ENCODE results near the gene ZNF311. TPM values are rescaled to one million over a fixed set of nuclear protein-coding genes. Genes with fewer than 3 reads are reported as not detected.

Gene ZNF311
- total and polyA plus RNA-seq, 9 of the 15 experiments (the other 6 are each of a cell fraction or from before 2014, with no cell fraction given), result 5.1 to 10.0 (median 7.5) TPM

GRCh38 chr6:28982476-28983266 lies 22.4 kb downstream of the ZNF311 start (continued):
- TF ChIP-seq CREB3L1 (IDR thresholded peaks at IDR 0.05; ENCODE audit: borderline replicate concordance, low read depth) (no peak), MAZ (CRISPR knock-in tag; conservative IDR thresholded peaks at IDR 0.05 in 1 of 2, IDR thresholded peaks at IDR 0.05 in 1 of 2) (no peak), RAD21 (CRISPR knock-in tag; conservative IDR thresholded peaks at IDR 0.05 in 1 of 2, IDR thresholded peaks at IDR 0.05 in 1 of 2) (peak; percentile 2 to 16; a peak in 2 of 4 replicates), SP2 (IDR thresholded peaks at IDR 0.05; ENCODE audit: extremely low read depth, low read depth, low read length, poor library complexity, severe bottlenecking) (no peak), ESRRA (IDR thresholded peaks at IDR 0.05; ENCODE audit: borderline replicate concordance, low read depth) (0 out of 2 replicates have a peak, but pooled peaks have one; percentile 13), ZBTB12 (CRISPR knock-in tag; IDR thresholded peaks at IDR 0.05) (no peak), ZNF444 (CRISPR knock-in tag; IDR thresholded peaks at IDR 0.05) (no peak), PRDM10 (IDR thresholded peaks at IDR 0.05; ENCODE audit: partially characterized antibody) (no peak), ZC3H11A (IDR thresholded peaks at IDR 0.05; ENCODE audit: low read depth, low read length) (no peak), ZNF830 (CRISPR knock-in tag; IDR thresholded peaks at IDR 0.05) (no peak), SMARCA4 (IDR thresholded peaks at IDR 0.05) (0 out of 2 replicates have a peak, but pooled peaks have one; percentile 5), ZNF212 (CRISPR knock-in tag; IDR thresholded peaks at IDR 0.05) (no peak; the same call in 1 of the 2 replicates), PCBP2 (IDR thresholded peaks at IDR 0.05; ENCODE audit: low read depth, low read length, poor library complexity, severe bottlenecking) (no peak), RFX7 (CRISPR knock-in tag; IDR thresholded peaks at IDR 0.05) (peak; percentile 62; the same call in 1 of the 2 replicates), ZNF280B (CRISPR knock-in tag; IDR thresholded peaks at IDR 0.05) (no peak), TOE1 (IDR thresholded peaks at IDR 0.05; ENCODE audit: borderline replicate concordance) (no peak), TOE1 (CRISPR knock-in tag; IDR thresholded peaks at IDR 0.05; ENCODE audit: borderline replicate concordance, low read depth) (no peak), POLR2G (IDR thresholded peaks at IDR 0.05; ENCODE audit: low read depth, low read length) (peak; percentile 35; the same call in 1 of the 2 replicates), SNRNP70 (optimal IDR thresholded peaks at IDR 0.05; ENCODE audit: low read depth, low read length) (no peak)
